GM18909 (cell line): ENCODE results near the gene ISOC1.

ENCODE experiments used
- ATAC-seq: cut with Tn5 transposase; IDR thresholded peaks from one replicate; pipeline ENCODE4 v1.9.1; 2021; ENCODE audit warnings: mild to moderate bottlenecking; ENCODE audit not compliant: unreplicated experiment, poor library complexity

ISOC1 gene

DNA sequence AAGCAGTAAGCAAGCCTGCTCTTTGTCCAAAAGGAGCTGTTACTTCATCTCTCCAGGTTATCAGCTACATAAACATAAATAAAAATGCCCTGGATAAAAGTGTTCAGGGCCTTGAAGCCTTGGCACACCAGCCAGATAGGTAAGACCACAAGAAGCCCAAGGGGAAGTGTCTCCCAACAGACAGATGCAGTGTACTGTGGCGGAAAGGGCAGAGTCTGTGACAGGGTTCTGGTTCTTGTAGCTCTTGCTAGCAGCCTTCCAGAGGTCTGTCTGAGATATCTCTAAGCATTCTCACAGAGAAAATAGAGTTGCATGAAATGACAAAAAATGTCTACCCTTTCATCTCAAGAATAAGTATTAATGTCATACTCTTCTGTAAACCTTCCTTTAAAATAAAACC is 30.1 kb downstream of the ISOC1 start:
- no peak for ATAC-seq

DNA sequence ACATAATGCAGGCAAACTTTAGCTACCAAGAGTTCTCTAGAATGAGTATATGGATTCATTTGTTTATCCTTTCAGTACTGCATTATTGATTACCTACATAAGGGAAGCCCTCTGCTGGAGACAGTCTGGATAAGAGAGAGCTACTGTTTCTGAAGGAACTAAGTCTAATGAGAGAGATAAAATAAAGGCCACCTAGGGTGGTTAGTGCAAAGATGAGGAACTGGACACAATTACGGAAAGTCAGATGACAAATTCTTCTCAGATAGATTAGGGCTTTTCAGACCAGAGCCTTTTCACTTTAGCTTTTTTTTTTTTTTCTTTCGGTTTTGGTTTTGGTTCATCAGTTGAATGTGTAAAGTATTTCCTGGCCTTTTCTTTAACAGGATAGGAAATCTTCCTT is 31.3 kb downstream of the ISOC1 start:
- peak; percentile 73 for ATAC-seq

DNA sequence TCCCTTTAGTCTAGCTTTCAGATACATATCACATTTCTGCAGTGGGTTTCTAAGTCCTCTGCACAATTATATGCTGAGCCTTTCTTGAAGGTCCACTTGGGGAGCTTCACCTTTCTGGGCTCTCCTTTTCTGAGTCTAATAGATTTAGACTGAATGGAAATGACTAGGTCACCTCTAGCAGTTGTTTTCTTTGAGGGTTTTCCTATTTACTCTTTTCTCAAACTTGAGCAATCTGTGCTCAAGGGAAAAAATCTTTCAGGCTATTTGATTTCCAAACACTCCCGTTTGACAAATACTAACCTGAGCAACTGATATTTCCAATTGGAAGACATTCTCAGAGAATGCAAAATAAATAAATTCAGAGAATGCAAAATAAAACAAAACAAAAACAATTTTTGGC is 39.0 kb downstream of the ISOC1 start:
- no peak for ATAC-seq

DNA sequence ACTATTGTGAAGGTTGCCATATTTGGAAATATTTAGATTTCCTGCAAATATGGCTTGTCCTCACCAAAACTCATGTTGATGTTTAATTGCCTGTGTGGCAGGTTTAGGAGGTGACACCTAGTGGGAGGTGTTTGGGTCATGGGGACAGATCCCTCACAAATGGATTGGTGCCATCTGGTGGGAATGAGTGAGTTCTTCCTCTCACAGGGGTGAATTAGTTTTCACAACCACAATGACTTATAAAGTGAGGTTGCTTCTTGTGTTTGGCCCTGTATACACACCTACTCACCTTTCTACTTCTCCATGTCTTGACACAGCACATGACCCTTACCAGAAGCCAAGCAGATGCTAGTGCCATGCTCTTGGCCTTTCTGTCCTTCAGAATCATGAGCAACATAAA is 41.1 kb downstream of the ISOC1 start:
- no peak for ATAC-seq

DNA sequence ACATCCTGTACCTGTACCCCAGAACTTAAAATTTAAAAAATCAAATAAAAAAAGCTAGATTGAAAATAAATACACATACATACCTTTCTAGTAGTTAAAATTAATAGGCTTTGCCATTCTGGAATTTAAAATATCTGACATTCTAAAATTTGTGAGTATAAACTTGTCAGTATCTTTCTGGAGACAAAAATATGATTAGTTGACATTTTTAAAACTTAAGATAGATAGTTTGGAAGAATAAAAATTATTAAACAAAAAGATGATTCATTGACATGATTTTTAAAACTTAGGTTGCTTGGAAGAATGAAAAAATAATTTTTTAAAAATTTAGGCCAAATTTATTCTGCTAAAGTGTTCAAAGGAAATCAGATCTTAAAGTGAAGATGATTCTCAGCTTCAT is 43.1 kb downstream of the ISOC1 start:
- no peak for ATAC-seq

DNA sequence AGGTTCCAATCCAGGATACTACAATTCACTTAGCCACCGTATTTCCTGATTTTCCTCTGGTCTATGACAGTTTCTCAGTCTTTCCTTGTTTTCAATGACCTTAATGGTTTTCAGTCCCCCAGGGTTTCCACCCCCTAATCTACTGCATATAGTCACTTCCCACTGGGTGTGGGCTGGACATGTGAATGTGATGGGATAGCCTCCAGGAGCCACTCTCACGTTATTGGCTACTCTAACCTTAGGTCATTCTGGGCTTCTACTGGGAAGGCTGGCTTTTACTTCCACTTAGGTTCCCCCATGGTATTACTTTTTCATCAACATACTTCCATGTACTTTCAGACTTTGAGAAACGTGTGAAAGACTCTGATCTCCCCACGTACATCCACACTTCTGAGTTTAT is 46.5 kb downstream of the ISOC1 start:
- ATAC-seq, result no peak

DNA sequence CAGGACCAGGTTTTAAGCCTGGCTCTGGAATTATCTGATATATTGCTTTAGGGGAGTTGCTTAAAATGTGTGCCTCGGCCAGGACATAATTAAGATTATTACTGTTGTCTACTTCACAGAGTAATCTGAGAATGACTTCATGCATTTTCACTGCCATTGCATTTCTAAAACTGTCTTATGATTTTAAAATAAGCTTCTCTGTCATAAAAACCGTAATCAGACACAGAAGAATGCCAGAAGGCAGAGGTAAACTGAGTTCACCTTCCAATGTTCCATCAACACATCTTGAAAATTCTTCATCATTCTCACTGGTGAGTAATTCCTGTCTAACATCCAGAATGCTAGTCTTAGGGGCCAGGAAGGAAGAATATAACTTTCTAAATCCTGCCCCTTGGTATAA is 47.1 kb downstream of the ISOC1 start:
- ATAC-seq, result no peak

DNA sequence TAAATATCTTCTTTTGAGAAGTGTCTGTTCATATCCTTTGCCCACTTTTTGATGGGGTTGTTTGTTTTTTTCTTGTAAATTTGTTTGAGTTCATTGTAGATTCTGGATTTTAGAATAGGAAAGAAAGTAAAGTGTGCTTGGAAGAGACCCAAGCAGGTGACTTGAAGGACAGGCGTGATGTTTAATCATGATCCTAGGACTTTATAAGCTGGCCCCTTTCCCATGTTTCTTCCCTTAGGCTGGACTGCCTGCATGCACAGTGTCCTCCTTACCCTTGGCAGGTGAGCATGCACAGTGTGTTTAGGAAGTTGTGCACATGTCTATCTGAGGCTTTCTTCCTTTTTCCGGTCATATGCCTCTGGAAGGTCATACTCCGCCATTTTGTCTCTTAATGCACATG is 61.3 kb downstream of the ISOC1 start:
- ATAC-seq, result no peak

DNA sequence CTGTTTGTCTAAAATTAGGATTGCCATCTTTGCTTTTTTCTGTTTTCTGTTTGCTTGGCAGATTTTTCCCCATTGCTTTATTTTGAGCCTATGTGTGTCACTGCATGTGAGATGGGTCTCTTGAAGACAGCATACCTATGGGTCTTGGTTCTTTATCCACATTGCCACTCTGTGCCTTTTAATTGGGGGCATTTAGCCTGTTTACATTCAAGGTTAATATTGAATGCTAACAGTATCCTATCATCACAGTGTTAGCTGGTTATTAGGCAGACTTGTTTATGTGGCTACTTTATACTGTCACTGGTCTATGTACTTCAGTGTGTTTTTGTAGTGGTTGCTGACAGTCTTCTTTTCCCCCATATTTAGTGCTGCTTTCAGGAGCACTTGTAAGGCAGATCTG is 67.3 kb downstream of the ISOC1 start:
- no peak for ATAC-seq
